HG02623 (cell line): Measurements from ENCODE around the gene MDP1.
"Not testable (repeated sequence)": the region's sequence is repeated elsewhere in the genome, so short reads cannot be mapped to it uniquely, and the experiment has no call there.

ENCODE experiments used
- ATAC-seq: cut with Tn5 transposase; IDR thresholded peaks from one replicate; pipeline ENCODE4 v1.9.1; 2021; ENCODE audit warnings: moderate library complexity; ENCODE audit not compliant: unreplicated experiment

Gene MDP1

GRCh38 chr14:24232121-24232644, 16.3 kb upstream of the MDP1 start, which contains the start of gene NEDD8:
TSS of gene NEDD8 (minus strand) at chr14:24232367. CDS start at chr14:24232267, 100 bp downstream.
- ATAC-seq, result peak; percentile 65

GRCh38 chr14:24231263-24232120, 15.6 kb upstream of the MDP1 start:
- no peak for ATAC-seq

- ATAC-seq, result no peak
Measured at GRCh38 chr14:24228902-24229301, 13.0 kb upstream of the MDP1 start.

- ATAC-seq, result no peak
Measured at GRCh38 chr14:24226473-24226872, 10.6 kb upstream of the MDP1 start.

GRCh38 chr14:24224618-24225071, 8.8 kb upstream of the MDP1 start:
- no peak for ATAC-seq

GRCh38 chr14:24222987-24223386, 7.1 kb upstream of the MDP1 start:
- not testable (repeated sequence) for ATAC-seq

GRCh38 chr14:24219521-24219920, 3.7 kb upstream of the MDP1 start:
- no peak for ATAC-seq

- no peak for ATAC-seq
Measured at GRCh38 chr14:24219080-24219479, 3.2 kb upstream of the MDP1 start.

- not testable (repeated sequence) for ATAC-seq
Measured at GRCh38 chr14:24216876-24217275, 1.0 kb upstream of the MDP1 start.

- no peak for ATAC-seq
Measured at GRCh38 chr14:24216345-24216699, 456 bp upstream of the MDP1 start.

- ATAC-seq, result no peak
Measured at GRCh38 chr14:24213866-24214662, 1.8 kb downstream of the MDP1 start.

- ATAC-seq, result peak; percentile 68
Measured at GRCh38 chr14:24212924-24213865, 2.7 kb downstream of the MDP1 start, which contains the start of gene CHMP4A. TSS of gene CHMP4A (minus strand) at chr14:24213488. CDS start at chr14:24213439, 49 bp downstream.

- no peak for ATAC-seq
Measured at GRCh38 chr14:24211311-24211710, 4.6 kb downstream of the MDP1 start.

GRCh38 chr14:24207625-24208024, 8.2 kb downstream of the MDP1 start:
- no peak for ATAC-seq

GRCh38 chr14:24207104-24207551, 8.7 kb downstream of the MDP1 start:
- ATAC-seq, result no peak

GRCh38 chr14:24206260-24207103, 9.4 kb downstream of the MDP1 start:
- no peak for ATAC-seq

- ATAC-seq, result no peak
Measured at GRCh38 chr14:24204163-24205146, 11.4 kb downstream of the MDP1 start.

- not testable (repeated sequence) for ATAC-seq
Measured at GRCh38 chr14:24203249-24203886, 12.5 kb downstream of the MDP1 start.
